PFSK-1 (cell line): Measurements from ENCODE around the gene IDUA.

Experiments used
- FOXP2 ChIP-seq: optimal IDR thresholded peaks from 2 replicates; pipeline ENCODE3; 2011; ENCODE audit warnings: borderline replicate concordance, control low read depth, inconsistent platforms; ENCODE audit not compliant: insufficient read depth; ENCODE audit errors: extremely low read length, extremely low read depth
- POLR2AphosphoS5 ChIP-seq: IDR thresholded peaks from 2 replicates; pipeline ENCODE4 v1.6.1; 2012; ENCODE audit warnings: low read depth, mild to moderate bottlenecking, control low read depth, low read length, moderate library complexity
- SIN3A ChIP-seq: IDR thresholded peaks from 2 replicates; pipeline ENCODE4 v1.6.1; 2012; ENCODE audit warnings: mild to moderate bottlenecking, low read length, moderate library complexity, borderline replicate concordance; ENCODE audit not compliant: insufficient read depth
- TAF1 ChIP-seq: IDR thresholded peaks from 2 replicates; pipeline ENCODE4 v1.6.1; 2012; ENCODE audit warnings: low read length, control low read depth, borderline replicate concordance; ENCODE audit not compliant: insufficient read depth
- TF ChIP-seq, protein P1 (sequence below), 2 experiments: IDR thresholded peaks; 2 replicates each; pipeline versions ENCODE4 v1.6.1 to v1.8.0; 2011 to 2012; ENCODE audit warnings: low read depth in 2 of 2, low read length in 2 of 2, control low read depth in 1 of 2, inconsistent platforms in 1 of 2, mild to moderate bottlenecking in 1 of 2, moderate library complexity in 1 of 2; ENCODE audit not compliant: insufficient read depth in 1 of 2

GRCh38 chr4:971666-972500 is 15.0 kb upstream of the IDUA start:
- TF ChIP-seq POLR2AphosphoS5 = no peak
- no peak for TF ChIP-seq TAF1
- no peak for TF ChIP-seq SIN3A
- TF ChIP-seq, protein P1, sequence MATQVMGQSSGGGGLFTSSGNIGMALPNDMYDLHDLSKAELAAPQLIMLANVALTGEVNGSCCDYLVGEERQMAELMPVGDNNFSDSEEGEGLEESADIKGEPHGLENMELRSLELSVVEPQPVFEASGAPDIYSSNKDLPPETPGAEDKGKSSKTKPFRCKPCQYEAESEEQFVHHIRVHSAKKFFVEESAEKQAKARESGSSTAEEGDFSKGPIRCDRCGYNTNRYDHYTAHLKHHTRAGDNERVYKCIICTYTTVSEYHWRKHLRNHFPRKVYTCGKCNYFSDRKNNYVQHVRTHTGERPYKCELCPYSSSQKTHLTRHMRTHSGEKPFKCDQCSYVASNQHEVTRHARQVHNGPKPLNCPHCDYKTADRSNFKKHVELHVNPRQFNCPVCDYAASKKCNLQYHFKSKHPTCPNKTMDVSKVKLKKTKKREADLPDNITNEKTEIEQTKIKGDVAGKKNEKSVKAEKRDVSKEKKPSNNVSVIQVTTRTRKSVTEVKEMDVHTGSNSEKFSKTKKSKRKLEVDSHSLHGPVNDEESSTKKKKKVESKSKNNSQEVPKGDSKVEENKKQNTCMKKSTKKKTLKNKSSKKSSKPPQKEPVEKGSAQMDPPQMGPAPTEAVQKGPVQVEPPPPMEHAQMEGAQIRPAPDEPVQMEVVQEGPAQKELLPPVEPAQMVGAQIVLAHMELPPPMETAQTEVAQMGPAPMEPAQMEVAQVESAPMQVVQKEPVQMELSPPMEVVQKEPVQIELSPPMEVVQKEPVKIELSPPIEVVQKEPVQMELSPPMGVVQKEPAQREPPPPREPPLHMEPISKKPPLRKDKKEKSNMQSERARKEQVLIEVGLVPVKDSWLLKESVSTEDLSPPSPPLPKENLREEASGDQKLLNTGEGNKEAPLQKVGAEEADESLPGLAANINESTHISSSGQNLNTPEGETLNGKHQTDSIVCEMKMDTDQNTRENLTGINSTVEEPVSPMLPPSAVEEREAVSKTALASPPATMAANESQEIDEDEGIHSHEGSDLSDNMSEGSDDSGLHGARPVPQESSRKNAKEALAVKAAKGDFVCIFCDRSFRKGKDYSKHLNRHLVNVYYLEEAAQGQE (IDR thresholded peaks at IDR 0.05; ENCODE audit: insufficient read depth in 1 of 2, low read depth in 2 of 2, low read length in 2 of 2) = no peak
- TF ChIP-seq FOXP2 = no peak
